HG02885 (cell line): ENCODE measurements around the gene LARP4.
"Not testable (repeated sequence)": the region's sequence is repeated elsewhere in the genome, so short reads cannot be mapped to it uniquely, and the experiment has no call there.

Experiments
- ATAC-seq: cut with Tn5 transposase; IDR thresholded peaks from one replicate; pipeline ENCODE4 v1.9.1; 2021; ENCODE audit warnings: mild to moderate bottlenecking; ENCODE audit not compliant: unreplicated experiment, poor library complexity

Gene LARP4

DNA sequence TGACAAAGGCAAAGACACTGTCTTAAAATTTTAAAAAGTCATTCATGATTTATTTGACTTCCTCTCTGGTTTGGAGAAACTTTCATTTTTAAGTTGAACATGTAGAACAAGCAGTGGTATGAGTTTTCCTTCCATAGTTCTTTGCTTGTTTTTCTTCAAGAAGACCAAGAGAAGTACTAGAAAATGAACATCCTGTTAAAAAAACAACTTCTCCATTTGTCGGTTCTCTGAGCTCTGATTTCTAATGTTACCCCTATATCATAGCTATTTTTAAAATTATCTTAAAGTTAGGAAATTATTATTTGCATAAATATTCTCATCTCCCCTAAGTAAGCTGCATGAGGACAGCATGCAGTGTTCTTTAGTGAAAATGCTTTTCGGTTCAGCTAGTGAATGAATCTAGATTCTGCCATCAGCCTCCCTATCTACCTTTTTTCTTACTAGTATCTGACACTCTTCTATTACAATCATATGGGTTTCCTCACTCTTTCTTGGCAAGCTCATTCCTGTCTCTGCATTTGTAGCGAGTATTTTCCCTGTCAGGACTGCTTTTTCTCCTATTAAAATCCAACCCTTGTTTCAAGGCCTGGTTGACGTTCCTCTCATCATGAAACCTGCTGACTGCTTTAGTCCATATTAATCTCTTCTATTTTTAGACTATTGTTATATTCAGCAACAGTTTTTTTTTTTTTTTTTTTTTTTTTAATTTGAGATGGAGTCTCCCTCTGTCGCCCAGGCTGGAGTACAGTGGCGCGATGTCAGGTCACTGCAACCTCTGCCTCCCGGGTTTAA, 119.9 kb downstream of the LARP4 start:
- no peak for ATAC-seq

DNA sequence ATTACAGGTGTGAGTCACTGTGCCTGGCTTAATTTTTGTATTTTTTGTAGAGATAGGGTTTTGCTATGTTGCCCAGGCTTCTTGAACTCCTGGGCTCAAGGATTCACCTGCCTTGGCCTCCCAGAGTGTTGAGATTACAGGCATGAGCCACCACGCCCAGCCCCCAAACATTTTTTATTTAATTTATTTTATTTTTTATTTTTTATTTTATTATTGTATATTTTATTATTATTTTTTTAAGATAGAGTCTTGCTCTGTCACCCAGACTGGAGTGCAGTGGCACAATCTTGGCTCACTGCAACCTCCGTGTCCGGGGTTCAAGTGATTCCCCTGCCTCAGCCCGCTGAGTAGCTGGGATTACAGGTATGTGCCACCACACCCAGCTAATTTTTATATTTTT, 121.1 kb downstream of the LARP4 start:
- not testable (repeated sequence) for ATAC-seq

DNA sequence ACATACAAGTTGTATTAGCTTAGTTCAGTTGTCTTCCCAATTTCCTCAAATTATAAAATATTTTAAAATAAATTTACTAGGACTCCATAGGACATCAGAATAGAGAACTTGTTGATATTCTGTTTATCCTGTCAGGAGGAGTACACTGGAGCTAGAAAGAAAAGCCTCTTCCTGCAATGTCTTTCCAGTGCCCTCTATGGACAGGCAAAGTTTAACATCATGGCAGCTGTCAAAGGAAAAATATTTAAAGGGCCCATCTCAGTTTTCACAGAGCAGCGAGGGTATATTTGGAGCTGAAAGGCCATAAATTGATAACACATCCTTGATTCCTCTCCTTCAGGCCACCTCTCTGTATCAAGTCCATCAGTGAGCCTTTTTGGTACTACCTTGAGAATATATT, 123.1 kb downstream of the LARP4 start:
- ATAC-seq, result no peak

DNA sequence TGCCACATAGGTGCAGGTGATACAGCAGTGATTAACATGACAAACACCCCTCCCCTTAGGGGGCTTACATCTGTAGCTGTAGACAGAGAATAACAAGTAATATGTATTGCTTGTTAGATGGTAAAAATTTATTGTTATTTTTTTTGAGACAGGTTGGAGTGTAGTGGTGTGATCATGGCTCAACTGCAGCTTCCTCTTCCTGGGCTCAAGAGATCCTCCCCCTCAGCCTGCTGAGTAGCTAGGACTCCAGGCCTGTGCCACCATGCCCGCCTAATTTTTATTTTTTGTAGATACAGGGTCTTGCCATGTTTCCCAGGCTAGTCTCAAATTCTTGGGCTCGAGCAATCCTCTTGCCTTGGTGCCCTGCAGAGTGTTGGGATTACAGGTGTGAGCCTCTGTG, 123.9 kb downstream of the LARP4 start:
- no peak for ATAC-seq

DNA sequence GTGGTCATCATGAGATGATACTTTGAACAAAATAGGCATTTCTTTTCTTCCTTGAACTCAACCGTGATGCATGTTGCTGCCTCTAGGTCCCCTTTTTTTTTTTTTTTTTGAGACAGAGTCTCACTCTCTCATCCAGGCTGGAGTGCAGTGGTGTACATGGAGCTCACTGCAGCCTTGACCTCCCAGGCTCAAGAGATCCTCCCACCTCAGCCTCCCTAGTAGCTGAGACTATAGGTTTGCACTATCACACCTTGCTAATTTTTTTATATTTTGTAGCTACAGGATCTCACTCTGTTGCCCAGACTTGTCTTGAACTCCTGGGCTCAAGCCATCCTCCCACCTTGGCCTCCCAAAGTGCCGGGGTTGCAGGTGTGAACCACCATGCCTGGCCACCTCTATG, 124.7 kb downstream of the LARP4 start:
- no peak for ATAC-seq

- ATAC-seq, result no peak
Observed at GRCh38 chr12:50527359-50527726, 126.7 kb downstream of the LARP4 start.

DNA sequence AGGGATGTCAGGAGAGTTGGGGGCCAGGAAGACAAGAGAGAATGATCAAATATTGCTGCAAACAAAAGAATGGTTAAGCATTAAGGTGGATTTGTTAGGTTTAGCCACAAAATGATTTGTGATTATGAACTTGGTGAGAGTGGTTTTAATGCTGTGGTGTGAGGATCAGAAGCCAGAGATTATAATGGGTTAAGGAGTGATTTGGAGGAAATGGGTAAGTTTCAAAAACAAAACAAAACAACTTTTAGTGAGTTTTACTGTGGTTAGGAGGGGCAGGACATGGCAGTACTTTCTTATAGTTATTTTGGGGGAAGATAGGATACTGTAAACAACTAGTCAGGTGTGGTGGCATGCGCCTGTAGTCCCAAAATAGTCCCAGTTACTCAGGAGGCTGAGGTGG, 128.1 kb downstream of the LARP4 start:
- no peak for ATAC-seq

DNA sequence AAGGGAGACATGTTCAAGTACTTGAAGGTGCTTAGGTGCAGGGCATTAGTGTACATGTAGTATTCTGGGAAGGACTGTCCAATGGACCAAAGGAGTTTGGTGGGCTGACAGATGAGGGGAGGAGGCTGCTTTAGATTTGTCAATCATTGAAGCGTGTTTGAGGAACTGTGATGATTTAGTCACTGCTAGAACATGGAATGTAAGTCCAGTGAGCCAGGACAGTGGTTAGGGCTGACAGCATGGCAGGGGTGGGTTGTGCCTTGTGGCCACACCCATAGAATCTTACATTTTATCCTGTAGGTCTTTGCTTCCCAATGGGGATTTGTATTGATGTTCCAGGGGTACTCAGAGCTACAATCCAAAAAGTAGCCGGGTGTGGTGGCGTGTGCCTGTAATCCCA, 128.7 kb downstream of the LARP4 start:
- ATAC-seq, result no peak
